ENCODE data around the gene PEG3. TPM values are rescaled to one million over a fixed set of nuclear protein-coding genes. Genes with fewer than 3 reads are reported as not detected.

The PEG3 gene
- total RNA-seq, 2 experiments from 2014 or later = 0.06 TPM

GRCh38 chr19:56835401-56835800 lies 5.1 kb downstream of the PEG3 start:
- POLR2A ChIA-PET = no interaction called here
- H3K4me1 Mint-ChIP-seq = peaks cover 2% of the 10 kb centered on the region
- H3K36me3 Mint-ChIP-seq = peaks cover 4% of the 10 kb centered on the region
- H3K4me3 Mint-ChIP-seq = no peak overlapping the region
- H3K9me3 Mint-ChIP-seq = peaks cover 35% of the 10 kb centered on the region
- H3K27me3 Mint-ChIP-seq = no peaks in the 10 kb centered on the region
- H3K27ac Mint-ChIP-seq = peak overlapping the region; percentile 53
- DNase-seq (no peak), ATAC-seq (ENCODE audit: low read depth) (no peak)

- no peak overlapping the region for H3K27ac Mint-ChIP-seq
- H3K27me3 Mint-ChIP-seq = no peaks in the 10 kb centered on the region
- peaks cover 4% of the 10 kb centered on the region for H3K36me3 Mint-ChIP-seq
- ATAC-seq (ENCODE audit: low read depth) (no peak), DNase-seq (no peak)
- POLR2A ChIA-PET = no interaction called here
- H3K4me3 Mint-ChIP-seq = no peak overlapping the region
- peaks cover 37% of the 10 kb centered on the region for H3K9me3 Mint-ChIP-seq
- H3K4me1 Mint-ChIP-seq = peaks cover 2% of the 10 kb centered on the region
These were observed 5.8 kb downstream of the PEG3 start for GRCh38 chr19:56834564-56835375.

- POLR2A ChIA-PET = no interaction called here
- no peak overlapping the region for H3K27ac Mint-ChIP-seq
- DNase-seq = no peak
- no peaks in the 10 kb centered on the region for H3K27me3 Mint-ChIP-seq
- peaks cover 6% of the 10 kb centered on the region for H3K36me3 Mint-ChIP-seq
- H3K4me3 Mint-ChIP-seq = no peak overlapping the region
- no peak for ATAC-seq (ENCODE audit: low read depth)
- peaks cover 37% of the 10 kb centered on the region for H3K9me3 Mint-ChIP-seq
- H3K4me1 Mint-ChIP-seq = no peaks in the 10 kb centered on the region
These were observed 8.1 kb downstream of the PEG3 start for GRCh38 chr19:56832352-56832928.

GRCh38 chr19:56831255-56831654 lies 9.3 kb downstream of the PEG3 start:
- POLR2A ChIA-PET = no interaction called here
- DNase-seq (no peak), ATAC-seq (ENCODE audit: low read depth) (no peak)
- peaks cover 34% of the 10 kb centered on the region for H3K9me3 Mint-ChIP-seq
- peaks cover 2% of the 10 kb centered on the region for H3K36me3 Mint-ChIP-seq
- H3K4me3 Mint-ChIP-seq = no peak overlapping the region
- no peaks in the 10 kb centered on the region for H3K4me1 Mint-ChIP-seq
- no peak overlapping the region for H3K27ac Mint-ChIP-seq
- H3K27me3 Mint-ChIP-seq = no peaks in the 10 kb centered on the region

GRCh38 chr19:56829596-56829995 lies 10.9 kb downstream of the PEG3 start:
- peaks cover 28% of the 10 kb centered on the region for H3K9me3 Mint-ChIP-seq
- no peaks in the 10 kb centered on the region for H3K27me3 Mint-ChIP-seq
- POLR2A ChIA-PET = no interaction called here
- no peak for DNase-seq
- no peaks in the 10 kb centered on the region for H3K4me1 Mint-ChIP-seq
- no peak overlapping the region for H3K27ac Mint-ChIP-seq
- ATAC-seq (ENCODE audit: low read depth) = no peak
- no peak overlapping the region for H3K4me3 Mint-ChIP-seq
- peaks cover 2% of the 10 kb centered on the region for H3K36me3 Mint-ChIP-seq

- Mint-ChIP-seq H3K4me3 (no peak overlapping the region), H3K27ac (no peak overlapping the region), H3K36me3 (peaks cover 2% of the 10 kb centered on the region), H3K9me3 (peaks cover 24% of the 10 kb centered on the region), H3K4me1 (no peaks in the 10 kb centered on the region), H3K27me3 (no peaks in the 10 kb centered on the region)
- no peak for DNase-seq
- ATAC-seq (ENCODE audit: low read depth) = no peak
- POLR2A ChIA-PET = no interaction called here
These were observed 12.8 kb downstream of the PEG3 start for GRCh38 chr19:56827708-56828107.

GRCh38 chr19:56823956-56824355 lies 16.6 kb downstream of the PEG3 start:
- no peak for DNase-seq
- no peak for ATAC-seq (ENCODE audit: low read depth)
- Mint-ChIP-seq H3K4me1 (no peaks in the 10 kb centered on the region), H3K4me3 (no peak overlapping the region), H3K36me3 (peaks cover 2% of the 10 kb centered on the region), H3K27me3 (no peaks in the 10 kb centered on the region), H3K9me3 (peaks cover 21% of the 10 kb centered on the region), H3K27ac (no peak overlapping the region)
- POLR2A ChIA-PET = no interaction called here

GRCh38 chr19:56823417-56823816 lies 17.1 kb downstream of the PEG3 start:
- peaks cover 24% of the 10 kb centered on the region for H3K9me3 Mint-ChIP-seq
- H3K4me1 Mint-ChIP-seq = no peaks in the 10 kb centered on the region
- POLR2A ChIA-PET = no interaction called here
- no peak overlapping the region for H3K27ac Mint-ChIP-seq
- H3K36me3 Mint-ChIP-seq = peaks cover 2% of the 10 kb centered on the region
- ATAC-seq (ENCODE audit: low read depth) = no peak
- no peak overlapping the region for H3K4me3 Mint-ChIP-seq
- H3K27me3 Mint-ChIP-seq = no peaks in the 10 kb centered on the region
- DNase-seq = no peak

- H3K27ac Mint-ChIP-seq = no peak overlapping the region
- peaks cover 24% of the 10 kb centered on the region for H3K9me3 Mint-ChIP-seq
- H3K27me3 Mint-ChIP-seq = no peaks in the 10 kb centered on the region
- H3K4me3 Mint-ChIP-seq = no peak overlapping the region
- H3K4me1 Mint-ChIP-seq = no peaks in the 10 kb centered on the region
- no peaks in the 10 kb centered on the region for H3K36me3 Mint-ChIP-seq
- ATAC-seq (ENCODE audit: low read depth) (no peak), DNase-seq (no peak)
- POLR2A ChIA-PET = no interaction called here
These were observed 17.8 kb downstream of the PEG3 start for GRCh38 chr19:56822755-56823154.

GRCh38 chr19:56821675-56822074 lies 18.9 kb downstream of the PEG3 start:
- Mint-ChIP-seq H3K27ac (no peak overlapping the region), H3K9me3 (peaks cover 26% of the 10 kb centered on the region), H3K4me1 (no peaks in the 10 kb centered on the region), H3K36me3 (no peaks in the 10 kb centered on the region), H3K27me3 (no peaks in the 10 kb centered on the region), H3K4me3 (no peak overlapping the region)
- ATAC-seq (ENCODE audit: low read depth) (no peak), DNase-seq (no peak)
- POLR2A ChIA-PET = no interaction called here

GRCh38 chr19:56821209-56821608 lies 19.3 kb downstream of the PEG3 start:
- peaks cover 27% of the 10 kb centered on the region for H3K9me3 Mint-ChIP-seq
- ATAC-seq (ENCODE audit: low read depth) = no peak
- H3K27me3 Mint-ChIP-seq = no peaks in the 10 kb centered on the region
- H3K4me3 Mint-ChIP-seq = no peak overlapping the region
- no peak for DNase-seq
- POLR2A ChIA-PET = no interaction called here
- H3K27ac Mint-ChIP-seq = no peak overlapping the region
- H3K36me3 Mint-ChIP-seq = no peaks in the 10 kb centered on the region
- H3K4me1 Mint-ChIP-seq = no peaks in the 10 kb centered on the region

- Mint-ChIP-seq H3K27ac (no peak overlapping the region), H3K9me3 (peaks cover 27% of the 10 kb centered on the region), H3K36me3 (no peaks in the 10 kb centered on the region), H3K27me3 (no peaks in the 10 kb centered on the region), H3K4me1 (no peaks in the 10 kb centered on the region), H3K4me3 (no peak overlapping the region)
- POLR2A ChIA-PET = no interaction called here
- DNase-seq = no peak
- no peak for ATAC-seq (ENCODE audit: low read depth)
These were observed 21.4 kb downstream of the PEG3 start for GRCh38 chr19:56819166-56819565.

GRCh38 chr19:56814656-56815055 lies 25.9 kb downstream of the PEG3 start:
- Mint-ChIP-seq H3K36me3 (no peaks in the 10 kb centered on the region), H3K27me3 (no peaks in the 10 kb centered on the region)

GRCh38 chr19:56813531-56813930 lies 27.0 kb downstream of the PEG3 start:
- H3K27me3 Mint-ChIP-seq = no peaks in the 10 kb centered on the region
- H3K9me3 Mint-ChIP-seq = peaks cover 31% of the 10 kb centered on the region
- POLR2A ChIA-PET = no interaction called here
- H3K27ac Mint-ChIP-seq = no peak overlapping the region
- ATAC-seq (ENCODE audit: low read depth) = no peak
- H3K4me3 Mint-ChIP-seq = no peak overlapping the region
- H3K36me3 Mint-ChIP-seq = no peaks in the 10 kb centered on the region
- no peaks in the 10 kb centered on the region for H3K4me1 Mint-ChIP-seq
- DNase-seq = no peak

More at GRCh38 chr19:56814656-56815055, 25.9 kb downstream of the PEG3 start:
- ATAC-seq (ENCODE audit: low read depth) (no peak), DNase-seq (no peak)
- Mint-ChIP-seq H3K9me3 (peaks cover 34% of the 10 kb centered on the region), H3K4me1 (no peaks in the 10 kb centered on the region), H3K27ac (no peak overlapping the region), H3K4me3 (no peak overlapping the region)
- POLR2A ChIA-PET = no interaction called here
